Activated CD8-positive, alpha-beta T cell treated with anti-CD3 and anti-CD28 coated beads for 36 hours (primary cell): ENCODE measurements around the gene ATPAF2. TPM values are rescaled to one million over a fixed set of nuclear protein-coding genes. Genes with fewer than 3 reads are reported as not detected.

Experiments used
- ATAC-seq: fragments of 200-7000 bp; cut with Tn5 transposase; one replicate; pipeline ENCODE4 v1.10.0; 2021; ENCODE audit warnings: mild to moderate bottlenecking, moderate library complexity
- CTCF ChIA-PET: fragments of 350-600 bp; sonication (Branson Sonifier 250); formaldehyde crosslinking; loops from one replicate; lab custom pipeline; 2021; ENCODE audit warnings: antibody characterized with exemption; lab: Charles Lee
- POLR2A ChIA-PET: fragments of 350-600 bp; sonication (Branson Sonifier 250); formaldehyde crosslinking; loops from one replicate; lab custom pipeline; 2021; ENCODE audit warnings: antibody characterized with exemption; lab: Charles Lee
- DNase-seq: peaks from one replicate; pipeline ENCODE4 v3.0.0-alpha.2; 2020
- H3K27ac Mint-ChIP-seq: one replicate; pipeline ENCODE4 v1.8.0; 2021; ENCODE audit warnings: mild to moderate bottlenecking, mixed read lengths
- H3K27me3 Mint-ChIP-seq: one replicate; pipeline ENCODE4 v1.8.0; 2021; ENCODE audit warnings: mixed read lengths
- H3K36me3 Mint-ChIP-seq: one replicate; pipeline ENCODE4 v1.8.0; 2021; ENCODE audit warnings: low read depth, mixed read lengths
- H3K4me1 Mint-ChIP-seq: one replicate; pipeline ENCODE4 v1.8.0; 2021; ENCODE audit warnings: low read depth, mixed read lengths
- H3K4me3 Mint-ChIP-seq: one replicate; pipeline ENCODE4 v1.8.0; 2021; ENCODE audit warnings: mild to moderate bottlenecking, moderate library complexity, mixed read lengths
- H3K9me3 Mint-ChIP-seq: one replicate; pipeline ENCODE4 v1.8.0; 2021; ENCODE audit warnings: mixed read lengths
- CTCF ChIP-seq: fragments of 200-600 bp; IDR thresholded peaks from one replicate; pipeline ENCODE4 v1.8.0; 2022; ENCODE audit warnings: antibody characterized with exemption, mild to moderate bottlenecking
- intact Hi-C: fragments of 100-400 bp; cut with micrococcal nuclease; formaldehyde crosslinking; loops from one replicate; pipeline ENCODE4 v1.10.0; 2022
- total RNA-seq, 2 experiments: library from RNA; stranded (reverse); gene quantifications; one replicate each; pipeline ENCODE4 v1.2.3, GENCODE V29; 2021

ATPAF2 gene
- total RNA-seq, 2 experiments from 2014 or later = 28.5 to 29.7 TPM

GRCh38 chr17:18066866-18067265 lies 27.9 kb upstream of the ATPAF2 start:
- ATAC-seq (no peak), DNase-seq (no peak)
- H3K4me3 Mint-ChIP-seq = no peak overlapping the region
- H3K27ac Mint-ChIP-seq = no peak overlapping the region
- no peaks in the 10 kb centered on the region for H3K27me3 Mint-ChIP-seq
- TF ChIP-seq CTCF = no peak
- POLR2A ChIA-PET = no interaction called here
- peaks cover 2% of the 10 kb centered on the region for H3K36me3 Mint-ChIP-seq
- no peaks in the 10 kb centered on the region for H3K9me3 Mint-ChIP-seq
- peaks cover 2% of the 10 kb centered on the region for H3K4me1 Mint-ChIP-seq
- intact Hi-C loops = no loop called here
- CTCF ChIA-PET = no interaction called here

- TF ChIP-seq CTCF = no peak
- no peaks in the 10 kb centered on the region for H3K4me1 Mint-ChIP-seq
- no peak overlapping the region for H3K27ac Mint-ChIP-seq
- ATAC-seq = no peak
- ChIA-PET POLR2A (no interaction called here), CTCF (no interaction called here)
- peaks cover 2% of the 10 kb centered on the region for H3K36me3 Mint-ChIP-seq
- H3K4me3 Mint-ChIP-seq = no peak overlapping the region
- intact Hi-C loops = no loop called here
- no peaks in the 10 kb centered on the region for H3K9me3 Mint-ChIP-seq
- no peaks in the 10 kb centered on the region for H3K27me3 Mint-ChIP-seq
- no peak for DNase-seq
Observed at GRCh38 chr17:18065546-18065945, 26.6 kb upstream of the ATPAF2 start.

- Mint-ChIP-seq H3K9me3 (no peaks in the 10 kb centered on the region), H3K36me3 (peaks cover 7% of the 10 kb centered on the region), H3K4me3 (no peak overlapping the region), H3K27ac (no peak overlapping the region), H3K27me3 (no peaks in the 10 kb centered on the region), H3K4me1 (no peaks in the 10 kb centered on the region)
- TF ChIP-seq CTCF = no peak
- ChIA-PET CTCF (no interaction called here), POLR2A (no interaction called here)
- no peak for DNase-seq
- intact Hi-C loops = no loop called here
- ATAC-seq = no peak
Observed at GRCh38 chr17:18064053-18064452, 25.1 kb upstream of the ATPAF2 start.

- intact Hi-C loops = no loop called here
- no peak for TF ChIP-seq CTCF
- peaks cover 6% of the 10 kb centered on the region for H3K36me3 Mint-ChIP-seq
- H3K4me3 Mint-ChIP-seq = no peak overlapping the region
- POLR2A ChIA-PET = interaction anchor here (1.3 kb wide), 1 partner anchor 469 kb away, joined by 3 read pairs; no protein-coding TSS in a partner anchor
- no peaks in the 10 kb centered on the region for H3K4me1 Mint-ChIP-seq
- ATAC-seq = no peak
- H3K27me3 Mint-ChIP-seq = no peaks in the 10 kb centered on the region
- H3K27ac Mint-ChIP-seq = no peak overlapping the region
- DNase-seq = no peak
- H3K9me3 Mint-ChIP-seq = no peaks in the 10 kb centered on the region
- CTCF ChIA-PET = interaction anchor here (0.7 to 1.7 kb wide), 3 partner anchors 10 to 491 kb away, joined by 3 to 4 read pairs (median 3); no protein-coding TSS in a partner anchor
Observed at GRCh38 chr17:18059283-18059682, 20.3 kb upstream of the ATPAF2 start.

GRCh38 chr17:18056214-18056613 lies 17.2 kb upstream of the ATPAF2 start:
- ChIA-PET POLR2A (interaction anchor here (0.5 kb wide), 1 partner anchor 9 kb away, joined by 4 read pairs; no protein-coding TSS in a partner anchor), CTCF (interaction anchor here (1.3 kb wide), 1 partner anchor 17 kb away, joined by 3 read pairs; no protein-coding TSS in a partner anchor)
- Mint-ChIP-seq H3K4me3 (no peak overlapping the region), H3K36me3 (peaks cover 6% of the 10 kb centered on the region), H3K4me1 (no peaks in the 10 kb centered on the region), H3K27me3 (no peaks in the 10 kb centered on the region), H3K27ac (no peak overlapping the region), H3K9me3 (no peaks in the 10 kb centered on the region)
- intact Hi-C loops = no loop called here
- ATAC-seq = no peak
- no peak for TF ChIP-seq CTCF
- no peak for DNase-seq
